HPDE6-E6E7 (cell line): ENCODE data around the gene RNU6-1.

ENCODE experiments used
- DNase-seq: peaks from one replicate; pipeline ENCODE4 v3.0.0; 2011; ENCODE audit warnings: missing footprints; ENCODE audit errors: extremely low spot score

The RNU6-1 gene

DNA sequence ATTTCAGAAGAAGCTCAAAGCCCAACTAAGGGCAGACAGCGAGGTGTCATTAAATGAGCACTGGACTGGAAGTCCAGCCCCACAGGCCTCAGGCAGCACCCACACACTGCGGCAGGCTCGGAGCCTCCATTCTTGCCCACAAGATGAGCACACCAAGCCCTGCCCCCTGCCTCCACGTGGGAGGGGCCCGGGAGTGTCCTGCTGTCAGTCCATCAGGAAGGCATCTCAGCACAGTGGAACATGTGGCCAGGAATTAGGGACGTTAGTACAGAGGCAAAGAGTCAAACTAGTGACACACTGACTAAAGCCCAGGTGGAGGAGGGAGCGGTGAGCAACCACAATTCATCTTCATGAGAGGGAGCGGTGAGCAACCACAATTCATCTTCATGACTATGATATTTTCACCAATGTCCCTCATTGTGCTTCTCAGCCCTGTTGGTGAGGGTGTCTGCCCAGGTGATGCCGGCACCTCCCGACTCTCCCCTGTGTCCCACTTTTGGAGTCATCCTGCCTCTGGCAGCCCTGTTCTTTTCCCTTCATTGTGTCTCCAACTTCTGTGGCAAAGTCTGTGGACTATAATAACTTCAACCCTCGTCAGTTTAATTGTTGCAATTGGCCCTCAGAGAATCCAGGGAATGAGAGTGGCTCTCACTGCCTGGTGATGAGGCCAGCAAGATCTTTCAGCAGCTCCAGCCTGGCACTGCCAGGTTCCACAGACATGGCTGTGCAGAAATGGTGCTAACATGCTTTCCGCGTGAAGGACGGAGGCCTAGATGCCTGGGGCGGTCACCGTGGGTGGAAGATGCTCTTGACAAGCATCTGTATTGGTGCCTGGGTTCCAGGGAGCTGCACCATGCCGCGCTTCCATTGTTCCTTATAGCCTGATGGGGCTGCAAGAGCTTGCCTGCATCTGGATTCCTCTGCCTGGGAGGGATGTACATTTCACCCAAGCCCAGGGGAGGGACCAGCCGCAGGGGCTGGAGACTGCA is 37.6 kb downstream of the RNU6-1 start:
- DNase-seq, result no peak

DNA sequence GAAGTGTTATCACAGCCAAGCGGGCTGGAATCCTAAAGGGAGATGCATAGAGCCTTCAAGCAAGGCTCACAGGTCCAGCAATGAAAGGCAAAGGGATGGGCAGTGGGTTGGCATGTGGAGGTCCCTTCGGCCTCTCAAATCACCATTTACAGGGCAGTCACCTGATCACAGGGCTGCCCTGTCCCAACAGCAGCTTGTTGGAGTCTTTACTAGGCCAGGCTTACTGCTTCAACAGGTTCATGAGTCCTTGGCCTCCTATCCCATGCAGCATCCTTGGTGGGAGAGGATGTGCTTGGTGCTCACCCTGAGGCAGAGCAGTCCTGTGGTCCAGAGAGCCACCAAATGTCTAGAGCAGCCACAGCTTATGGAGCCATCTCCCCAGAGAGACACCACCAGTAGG is 38.7 kb downstream of the RNU6-1 start:
- DNase-seq, result no peak

DNA sequence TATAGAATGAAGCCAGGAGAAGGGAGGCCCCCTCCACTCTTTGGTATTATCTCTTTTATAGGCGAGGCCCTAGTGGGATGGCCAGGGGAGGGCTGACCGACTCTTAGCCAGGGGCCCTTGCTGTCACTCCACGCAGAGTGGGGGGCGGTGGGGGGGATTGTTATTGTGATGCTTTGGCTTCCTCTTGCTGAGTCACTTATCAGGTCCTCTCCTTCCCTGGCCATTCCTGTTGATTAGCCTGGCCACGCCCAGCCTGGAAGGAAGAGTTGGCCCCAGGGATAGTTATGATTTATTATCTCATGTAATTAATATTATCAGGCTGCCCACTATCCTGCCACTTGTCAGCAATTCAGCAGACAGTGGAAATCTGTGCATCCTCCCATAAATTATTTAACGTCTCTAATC is 40.0 kb downstream of the RNU6-1 start:
- DNase-seq, result no peak

DNA sequence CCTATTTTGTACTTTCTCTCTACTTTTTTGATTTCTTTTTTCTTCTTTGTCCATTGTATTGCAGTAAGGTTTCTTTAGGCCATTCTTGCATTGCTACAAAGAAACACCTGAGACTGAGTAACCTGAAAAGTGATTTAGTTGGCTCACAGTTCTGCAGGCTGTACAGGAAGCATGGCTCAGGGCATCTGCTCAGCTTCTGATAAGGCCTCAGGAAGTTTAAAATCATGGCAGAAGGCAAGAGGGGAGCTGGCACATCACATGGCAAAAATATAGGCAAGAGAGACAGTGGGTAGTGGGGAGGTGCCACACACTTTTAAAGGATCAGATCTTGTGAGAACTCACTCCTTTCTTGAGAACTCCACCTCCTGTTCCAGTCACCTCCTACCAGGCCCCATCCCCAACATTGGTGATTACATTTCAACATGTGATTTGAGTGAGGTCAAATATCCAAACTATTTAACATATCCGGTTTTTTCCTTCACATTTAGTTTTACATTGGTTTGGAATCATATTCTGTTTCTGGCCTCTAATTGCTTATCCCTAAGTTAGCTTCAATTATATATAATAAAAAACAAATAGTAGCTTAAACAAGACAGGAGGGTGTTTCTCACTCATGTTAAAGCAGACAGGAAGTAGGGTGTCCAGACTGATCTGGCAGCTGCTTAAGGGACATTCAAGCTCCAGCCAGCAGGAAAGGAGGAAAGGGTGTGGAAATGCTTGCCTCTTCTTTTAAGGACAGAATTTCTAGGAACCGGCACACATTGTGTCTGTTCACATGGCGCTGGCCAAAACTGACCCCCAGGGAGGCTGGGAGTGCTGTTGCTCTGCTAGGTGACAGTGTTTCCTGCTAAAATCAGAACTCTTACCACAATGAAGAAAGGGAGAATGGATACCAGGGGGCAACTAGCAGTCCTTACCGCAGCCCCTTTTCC is 43.4 kb downstream of the RNU6-1 start:
- DNase-seq, result no peak

DNA sequence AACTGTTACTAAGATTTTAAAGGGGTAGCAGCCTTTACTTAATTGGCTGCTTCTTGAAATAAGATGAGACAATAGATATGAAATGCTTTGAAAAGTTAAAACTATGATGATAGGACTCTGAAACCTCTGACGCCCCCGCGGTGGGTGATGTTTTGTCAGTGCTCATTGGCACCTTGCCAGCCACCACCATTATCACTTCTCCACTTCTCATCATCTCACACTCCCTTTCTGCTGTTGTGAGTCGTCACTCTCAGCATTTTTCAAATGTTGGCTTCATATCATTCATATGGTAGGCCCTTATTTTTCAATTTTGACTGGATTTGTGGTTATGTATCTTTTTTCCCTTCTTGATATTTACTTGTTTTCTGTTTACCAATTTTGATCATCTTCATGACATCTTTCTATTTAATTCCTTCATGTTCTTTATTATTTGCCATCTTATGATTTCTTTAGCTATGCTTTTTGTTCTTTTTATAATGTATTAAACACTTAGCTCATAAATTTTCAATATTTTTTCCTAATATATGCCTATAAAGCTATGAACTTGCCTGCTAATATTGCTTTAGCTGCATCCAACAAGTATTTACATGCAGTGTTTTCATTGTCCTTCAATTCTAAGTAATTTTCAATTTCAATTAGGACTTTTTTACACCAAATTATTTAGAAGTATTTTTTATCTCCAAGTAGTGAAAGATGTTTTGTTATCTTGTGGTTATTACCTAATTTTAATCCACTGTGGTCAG is 44.8 kb downstream of the RNU6-1 start:
- DNase-seq, result no peak

DNA sequence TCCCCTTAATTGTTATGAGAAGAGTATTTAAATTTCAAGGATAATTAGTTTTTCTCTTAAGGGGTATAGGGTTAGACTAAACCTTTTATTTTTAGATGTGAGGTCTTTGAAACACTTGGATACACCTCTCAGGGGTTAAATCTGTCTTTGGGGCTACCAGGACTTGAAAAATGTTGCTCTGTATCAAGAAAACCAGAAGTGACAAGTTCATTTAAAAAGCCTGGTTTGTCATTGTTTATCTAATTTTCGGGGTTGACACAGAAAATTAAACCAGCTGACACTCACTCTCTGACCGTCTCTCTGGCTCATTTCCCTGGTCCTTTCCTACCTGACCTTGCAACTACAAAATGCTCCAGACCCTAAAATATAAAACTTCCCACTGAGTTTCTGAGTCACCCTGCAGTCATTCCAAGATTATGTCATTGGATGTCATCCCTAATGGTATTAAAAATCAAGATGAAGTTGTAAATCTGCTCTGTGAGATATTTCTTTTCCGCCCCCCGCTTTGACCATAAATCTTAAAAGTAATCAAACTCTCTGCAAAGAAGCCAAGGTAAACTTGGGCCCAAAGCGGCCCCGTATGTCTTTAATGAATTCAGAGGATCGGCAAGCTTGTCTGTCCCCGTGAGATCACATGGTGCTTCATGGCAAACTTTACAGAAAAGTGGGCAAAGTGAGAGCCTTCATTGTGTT is 47.4 kb downstream of the RNU6-1 start:
- no peak for DNase-seq

DNA sequence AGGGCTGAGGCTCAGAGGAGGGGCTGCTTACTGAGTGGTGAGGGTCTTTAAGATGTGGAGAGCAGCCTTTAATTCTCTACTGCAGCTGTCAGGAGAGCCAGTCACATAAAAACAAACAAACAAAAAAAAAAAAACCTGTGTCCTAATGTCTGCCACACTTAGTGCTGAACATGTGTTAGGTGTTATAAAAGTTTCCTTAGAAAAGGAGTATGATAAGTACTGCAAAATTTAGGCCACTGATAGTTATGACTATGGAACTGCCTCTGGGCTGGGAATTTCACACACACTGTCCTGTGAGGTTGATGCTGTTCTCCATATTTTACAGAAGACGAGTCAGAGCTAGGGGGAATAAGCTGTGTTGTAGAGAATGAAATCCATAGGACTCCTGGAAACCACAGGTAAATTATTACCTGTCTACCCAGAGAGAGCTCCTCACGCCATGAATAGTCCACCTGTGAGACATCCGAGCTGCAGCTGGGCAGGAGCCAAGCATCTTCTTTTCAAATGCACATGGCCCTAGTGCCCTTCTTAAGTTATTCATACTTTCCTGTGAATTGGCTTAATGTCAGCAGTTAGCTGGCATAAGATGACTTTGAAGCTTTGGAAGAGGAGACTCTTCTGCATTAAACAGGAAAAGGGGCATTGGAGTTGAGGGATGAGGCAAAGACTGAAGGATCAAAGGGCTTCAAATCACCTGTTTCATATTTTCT is 49.1 kb downstream of the RNU6-1 start:
- DNase-seq, result no peak
